ENCODE data around the gene COL8A1.

The COL8A1 gene

GRCh38 chr3:99639579-99639978 is 1.2 kb downstream of the COL8A1 start:
- DNase-seq (ENCODE audit: low spot score): no peak

- no peak for DNase-seq (ENCODE audit: low spot score)
Measured at GRCh38 chr3:99640214-99640851, 1.9 kb downstream of the COL8A1 start.

- no peak for DNase-seq (ENCODE audit: low spot score)
Measured at GRCh38 chr3:99641480-99641879, 3.1 kb downstream of the COL8A1 start.

GRCh38 chr3:99641982-99642381 is 3.6 kb downstream of the COL8A1 start:
- no peak for DNase-seq (ENCODE audit: low spot score)

- DNase-seq (ENCODE audit: low spot score): no peak
Measured at GRCh38 chr3:99644017-99644416, 5.6 kb downstream of the COL8A1 start.

- DNase-seq (ENCODE audit: low spot score): no peak
Measured at GRCh38 chr3:99644746-99645145, 6.4 kb downstream of the COL8A1 start.

- no peak for DNase-seq (ENCODE audit: low spot score)
Measured at GRCh38 chr3:99645277-99646106, 7.1 kb downstream of the COL8A1 start.

GRCh38 chr3:99646107-99646435 is 7.7 kb downstream of the COL8A1 start:
- no peak for DNase-seq (ENCODE audit: low spot score)

GRCh38 chr3:99647081-99647480 is 8.7 kb downstream of the COL8A1 start:
- DNase-seq (ENCODE audit: low spot score): no peak

GRCh38 chr3:99648101-99648500 is 9.7 kb downstream of the COL8A1 start:
- no peak for DNase-seq (ENCODE audit: low spot score)

- no peak for DNase-seq (ENCODE audit: low spot score)
Measured at GRCh38 chr3:99648516-99648915, 10.1 kb downstream of the COL8A1 start.

GRCh38 chr3:99651531-99651930 is 13.1 kb downstream of the COL8A1 start:
- DNase-seq (ENCODE audit: low spot score): no peak

- no peak for DNase-seq (ENCODE audit: low spot score)
Measured at GRCh38 chr3:99656624-99657023, 18.2 kb downstream of the COL8A1 start.

GRCh38 chr3:99658274-99658673 is 19.9 kb downstream of the COL8A1 start:
- DNase-seq (ENCODE audit: low spot score): no peak

GRCh38 chr3:99659032-99659431 is 20.6 kb downstream of the COL8A1 start:
- no peak for DNase-seq (ENCODE audit: low spot score)

- DNase-seq (ENCODE audit: low spot score): no peak
Measured at GRCh38 chr3:99659951-99660350, 21.6 kb downstream of the COL8A1 start.

GRCh38 chr3:99662838-99663570 is 24.6 kb downstream of the COL8A1 start:
- no peak for DNase-seq (ENCODE audit: low spot score)

- DNase-seq (ENCODE audit: low spot score): no peak
Measured at GRCh38 chr3:99663977-99664376, 25.6 kb downstream of the COL8A1 start.

GRCh38 chr3:99665017-99665416 is 26.6 kb downstream of the COL8A1 start:
- DNase-seq (ENCODE audit: low spot score): no peak

- DNase-seq (ENCODE audit: low spot score): no peak
Measured at GRCh38 chr3:99666201-99666600, 27.8 kb downstream of the COL8A1 start.

- no peak for DNase-seq (ENCODE audit: low spot score)
Measured at GRCh38 chr3:99668044-99668443, 29.6 kb downstream of the COL8A1 start.

- no peak for DNase-seq (ENCODE audit: low spot score)
Measured at GRCh38 chr3:99669879-99670555, 31.6 kb downstream of the COL8A1 start.

GRCh38 chr3:99670556-99670950 is 32.2 kb downstream of the COL8A1 start:
- no peak for DNase-seq (ENCODE audit: low spot score)
